Left cardiac atrium (tissue), 4 donors: ENCODE measurements around the gene ENOX1. TPM values are rescaled to one million over a fixed set of nuclear protein-coding genes. Genes with fewer than 3 reads are reported as not detected.
A peak's percentile ranks its signal among the peaks of the same experiment; 100 is the strongest.

Source experiments
- ATAC-seq, 2 donors: fragments of 200-7000 bp; cut with Tn5 transposase; one replicate each; pipeline ENCODE4 v1.9.1; 2020; ENCODE audit warnings: mild to moderate bottlenecking in 2 of 2, moderate library complexity in 2 of 2
- DNase-seq: peaks from one replicate; pipeline ENCODE4 v3.0.0-alpha.2; 2020
- intact Hi-C, 2 donors: fragments of 100-400 bp; cut with DNase I; formaldehyde crosslinking; loops; one replicate each; pipeline versions ENCODE4 v1.14.1 to v1.15.1; 2022 to 2023
- total RNA-seq, 2 donors: library from RNA; stranded (reverse); fragmentation: NEBNext Ultra II Directional; extraction: Animal tissue kit (Norgen Biotek cat#: 25700); gene quantifications; one replicate each; pipeline ENCODE4 v1.2.1, GENCODE V29; 2021
- donor health status: DM: no; HTN: yes; CAD: no.
- donor health status: DM: no; HTN: yes; CAD: no; lungs with severe emphysema.
- donor health status: DM: yes; HTN: yes; CAD: no.
- donor health status: Dilated cardiomyopathy.

The ENOX1 gene
- total RNA-seq, 2 donors from 2014 or later: 1.7 to 2.0 TPM

DNA sequence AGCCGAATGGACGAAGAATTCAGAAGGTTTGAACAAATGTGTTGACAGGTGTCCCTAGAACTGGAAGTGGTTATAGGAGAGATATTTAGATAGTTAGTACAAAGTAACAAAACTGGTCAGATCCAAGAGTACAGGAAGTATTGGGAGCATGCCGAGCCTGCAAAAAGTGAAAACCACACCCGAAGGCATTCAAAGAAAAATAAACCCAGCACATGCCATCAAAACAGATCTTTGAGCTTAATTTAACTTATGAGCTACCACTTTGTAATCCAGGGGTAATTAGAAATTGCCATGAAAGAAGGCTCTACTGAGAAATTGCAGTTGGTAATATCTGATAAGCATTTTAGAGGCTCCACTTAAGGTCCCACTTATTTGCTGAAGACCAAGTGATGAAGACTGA lies 549.2 kb downstream of the ENOX1 start:
- no peak for DNase-seq
- no peak for ATAC-seq
- intact Hi-C loops: no loop called here

DNA sequence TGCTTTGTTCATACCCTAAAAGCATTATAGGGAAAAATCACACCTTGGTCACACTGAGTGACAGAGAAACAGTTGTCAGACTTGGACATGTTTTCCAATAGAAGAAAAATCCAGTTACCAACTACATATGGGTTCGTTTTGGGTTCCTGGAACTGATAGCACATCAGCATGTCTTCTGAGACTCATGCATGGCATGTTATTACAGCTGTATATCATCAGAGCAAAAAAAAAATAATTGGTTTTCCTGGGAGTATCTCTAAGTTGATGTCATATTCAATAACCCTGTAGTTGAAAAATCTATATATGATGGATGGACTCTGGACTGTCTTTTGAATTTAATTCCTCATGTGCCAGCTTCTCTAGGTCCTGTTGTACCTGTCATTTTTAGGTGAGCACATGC lies 551.7 kb downstream of the ENOX1 start:
- DNase-seq (no peak), ATAC-seq (no peak)
- intact Hi-C loops: no loop called here

DNA sequence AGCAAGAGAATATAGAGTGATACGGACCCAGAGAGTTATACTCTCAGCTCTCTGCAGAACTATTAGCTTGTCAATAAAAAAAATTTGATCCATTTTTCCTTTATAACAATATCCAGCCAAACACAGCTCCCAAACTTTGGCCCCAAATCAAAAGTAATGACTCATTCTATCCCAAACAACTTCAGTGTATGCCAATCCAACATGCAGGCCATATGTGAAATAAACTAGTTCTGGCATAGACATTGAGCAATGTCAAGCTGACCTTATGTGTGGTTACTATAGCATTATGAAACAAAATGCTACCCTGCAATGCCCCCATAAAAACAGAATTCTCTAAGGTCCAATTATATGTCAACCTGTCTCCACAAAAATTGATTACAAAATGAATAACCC lies 553.9 kb downstream of the ENOX1 start:
- intact Hi-C loops: no loop called here
- ATAC-seq (no peak), DNase-seq (no peak)

DNA sequence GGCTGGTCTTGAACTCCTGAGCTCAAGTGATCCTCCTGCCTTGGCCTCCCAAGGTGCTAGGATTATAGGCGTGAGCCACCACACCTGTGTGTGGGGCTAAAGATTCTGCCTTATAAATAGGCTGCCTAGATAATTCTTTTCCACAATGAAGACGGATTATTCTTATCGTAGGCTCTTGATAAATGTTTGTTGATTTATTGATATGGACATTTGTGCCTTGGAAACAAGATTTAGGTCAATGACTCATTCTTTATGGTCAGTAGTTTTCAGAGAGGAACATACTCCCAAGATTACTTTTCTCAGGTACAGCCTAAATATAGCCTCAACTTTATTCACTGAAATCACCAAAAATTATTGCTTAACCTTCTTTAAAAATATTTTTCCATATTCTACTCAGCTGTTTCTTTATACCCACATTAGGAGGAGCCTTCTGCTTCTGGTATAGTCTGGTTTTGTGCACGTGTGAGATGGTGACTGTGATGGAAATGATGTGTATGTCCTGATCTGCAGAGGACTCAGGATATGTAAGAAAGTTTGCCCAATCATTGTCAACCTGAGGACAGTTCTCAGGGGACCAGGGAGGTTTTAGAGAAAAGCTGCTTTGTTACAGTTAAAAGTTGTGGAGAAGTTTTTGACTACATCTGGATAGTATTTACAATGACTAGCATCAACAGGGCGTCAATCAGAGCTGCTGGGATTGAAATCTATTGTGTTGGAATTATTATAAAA lies 554.5 kb downstream of the ENOX1 start:
- intact Hi-C loops: no loop called here
- DNase-seq (no peak), ATAC-seq (no peak)

DNA sequence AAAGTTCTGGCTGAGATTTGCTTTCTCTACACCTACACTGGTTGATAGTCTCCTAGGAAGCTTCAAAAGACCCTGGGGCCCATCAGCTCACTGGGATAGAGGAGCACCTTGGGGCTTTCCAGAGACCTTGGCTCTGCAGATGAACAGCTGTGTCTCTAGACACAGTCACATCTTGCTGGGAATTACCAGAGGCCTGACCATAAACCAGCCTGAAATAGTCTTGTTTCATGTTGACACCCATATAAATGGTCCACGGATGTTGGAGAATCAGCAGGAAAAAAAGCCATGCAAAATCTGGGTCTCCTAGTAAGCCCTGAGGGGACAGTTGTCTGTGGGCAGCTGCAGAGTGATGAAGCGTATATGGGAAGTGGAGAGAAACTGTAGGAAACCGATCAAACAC lies 555.8 kb downstream of the ENOX1 start:
- intact Hi-C loops: no loop called here
- DNase-seq: no peak

DNA sequence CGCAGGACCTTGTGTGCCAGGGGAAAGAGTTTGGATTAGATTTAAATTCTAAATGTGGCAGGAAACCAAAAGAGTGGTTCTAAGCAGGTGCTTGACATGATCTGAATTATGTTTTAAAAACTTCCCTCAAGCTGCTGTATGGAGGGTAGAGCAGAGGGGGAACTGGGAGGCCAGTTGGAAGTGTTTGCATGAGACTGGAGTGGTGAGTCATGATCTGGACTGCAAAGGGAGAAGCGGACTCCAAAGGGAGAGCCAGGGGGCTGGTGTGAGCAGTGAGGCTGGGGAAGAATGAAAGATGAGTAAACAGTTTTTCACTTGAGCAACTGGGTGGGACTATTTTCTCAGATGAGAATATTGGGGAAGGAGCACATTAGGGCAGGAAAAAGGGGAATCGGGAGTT lies 557.3 kb downstream of the ENOX1 start:
- DNase-seq (no peak), ATAC-seq (peak in 1 of 2 donors; percentile 56)
- intact Hi-C loops: no loop called here

More for the DNA sequence above, 555.8 kb downstream of the ENOX1 start:
- ATAC-seq: no peak

DNA sequence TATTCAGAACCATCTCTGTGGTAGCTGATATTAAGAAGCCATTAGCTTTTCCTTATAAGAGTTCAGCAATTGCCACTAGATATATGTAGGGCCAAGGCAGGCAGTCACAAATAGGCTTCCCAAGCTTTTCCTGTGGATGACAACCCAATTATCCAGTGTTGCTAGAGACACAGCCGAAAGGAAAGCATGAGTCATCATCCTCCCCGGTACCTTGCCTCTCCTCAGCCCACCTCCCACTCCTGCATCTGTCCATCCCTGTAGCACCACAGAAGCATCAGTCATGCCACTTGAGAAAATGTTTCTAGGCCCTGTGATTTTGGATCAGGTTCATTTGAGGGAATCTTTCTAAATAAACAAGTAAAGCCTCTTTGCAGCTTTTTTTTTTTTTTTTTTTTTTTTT lies 559.1 kb downstream of the ENOX1 start:
- DNase-seq (no peak), ATAC-seq (no peak)
- intact Hi-C loops: no loop called here

DNA sequence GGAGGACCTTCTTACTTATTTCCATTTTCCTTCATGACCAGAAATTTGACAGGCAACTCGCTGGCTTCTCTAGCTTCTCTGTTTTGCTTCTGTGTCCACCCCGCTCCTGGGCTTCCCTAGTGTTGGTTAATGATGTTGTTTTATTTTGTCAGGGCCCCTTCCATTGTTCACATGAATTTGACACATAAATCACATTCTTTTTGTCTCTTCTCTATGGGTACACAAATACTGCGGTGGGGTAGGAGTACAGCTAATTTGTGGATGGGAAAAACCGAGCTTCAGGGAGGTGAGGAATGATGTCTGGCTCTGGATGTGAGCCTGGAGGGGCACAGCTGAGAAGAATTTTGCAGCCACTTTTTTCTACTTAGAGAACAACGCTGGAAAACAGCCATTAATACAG lies 563.6 kb downstream of the ENOX1 start:
- intact Hi-C loops: no loop called here
- no peak for DNase-seq
- no peak for ATAC-seq

DNA sequence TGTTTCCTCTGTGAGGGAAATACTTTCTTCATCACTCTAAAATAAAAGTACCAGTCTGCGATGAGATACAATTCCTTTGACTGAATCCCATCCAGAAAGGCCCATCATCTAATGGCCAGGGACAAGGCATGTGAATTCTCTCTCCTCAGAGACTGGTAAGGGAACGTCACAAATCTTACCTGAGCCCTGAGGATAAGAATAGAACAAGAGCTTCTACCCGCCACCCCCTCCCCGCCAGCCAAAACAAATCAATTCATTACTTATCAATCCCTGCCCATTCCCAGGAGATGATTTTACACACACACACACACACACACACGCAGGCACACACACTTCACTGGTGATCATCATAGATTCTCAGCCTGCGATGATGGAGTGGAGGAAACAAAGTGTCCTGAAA lies 564.7 kb downstream of the ENOX1 start:
- no peak for ATAC-seq
- no peak for DNase-seq

DNA sequence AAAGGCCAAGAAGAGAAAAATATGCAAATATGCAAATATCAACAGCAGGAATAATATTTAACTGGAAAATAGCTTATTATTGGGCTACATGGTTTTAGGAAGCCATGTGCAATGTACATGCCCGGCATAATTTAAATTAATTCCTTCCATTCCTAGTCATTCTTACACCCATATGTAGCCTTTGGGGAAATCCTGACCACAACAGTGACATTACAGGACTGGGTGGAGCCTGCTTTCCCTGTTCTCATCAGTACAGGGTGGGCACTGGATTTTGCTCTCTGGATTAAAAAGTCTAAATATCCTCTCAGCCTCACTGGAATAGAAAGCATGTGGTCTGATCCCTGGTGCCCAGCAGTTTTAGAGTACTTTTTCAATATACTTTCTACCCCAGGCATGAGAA lies 565.2 kb downstream of the ENOX1 start:
- DNase-seq: no peak
- intact Hi-C loops: no loop called here
- ATAC-seq: no peak

More for the DNA sequence above, 564.7 kb downstream of the ENOX1 start:
- intact Hi-C loops: no loop called here

DNA sequence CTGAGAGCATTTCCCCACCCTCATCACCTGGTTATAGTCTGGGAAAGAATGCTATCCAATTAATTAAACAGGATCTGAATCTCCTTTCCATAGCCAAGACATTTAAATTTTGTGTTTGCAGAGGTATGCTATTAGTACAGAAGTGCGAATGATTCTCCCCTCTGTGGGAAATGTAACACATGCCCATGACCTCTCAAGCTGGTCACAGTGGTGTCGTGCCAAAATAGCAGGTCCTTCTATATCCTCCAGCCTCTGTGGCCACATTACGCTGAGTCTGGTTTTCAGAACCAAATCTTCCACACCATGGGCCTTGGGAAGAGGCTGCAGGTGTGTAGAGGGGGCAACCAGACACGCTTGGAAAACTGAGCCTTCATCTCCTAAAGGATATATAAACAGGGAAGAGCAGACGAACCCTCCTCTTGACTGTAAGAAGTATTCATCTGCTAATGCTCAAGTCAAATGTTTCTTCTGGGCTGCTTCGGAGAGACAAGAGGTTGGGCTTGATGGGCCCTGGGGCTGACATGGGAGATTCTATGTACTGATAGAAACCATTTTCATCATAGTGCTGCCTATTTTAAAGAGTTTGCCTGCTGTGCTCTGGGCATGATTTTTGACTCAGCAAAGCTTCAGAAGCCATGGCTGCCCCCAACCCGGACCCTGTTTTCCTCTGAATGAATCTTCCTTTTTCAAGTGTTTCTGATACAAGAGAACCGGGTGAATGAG lies 565.7 kb downstream of the ENOX1 start:
- ATAC-seq: no peak
- intact Hi-C loops: no loop called here
- DNase-seq: no peak

DNA sequence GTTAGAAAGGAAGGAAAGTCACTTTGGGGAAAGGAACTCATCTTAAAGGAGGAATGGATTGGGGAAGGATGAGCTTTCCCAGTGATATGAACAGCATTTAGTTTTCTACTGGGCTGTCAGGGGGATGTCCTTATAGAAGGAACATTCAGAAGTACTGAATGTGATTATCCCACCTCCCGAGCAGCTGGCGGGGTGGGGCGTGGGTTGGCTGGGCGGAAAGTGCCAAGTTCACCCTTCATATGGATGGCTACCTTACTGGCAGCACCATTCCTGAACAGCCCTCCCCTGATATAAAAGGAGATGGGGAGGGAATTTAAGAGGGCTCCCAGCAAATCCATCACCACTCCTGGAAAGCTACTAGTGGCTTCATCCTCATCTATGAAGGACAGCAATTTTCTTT lies 572.6 kb downstream of the ENOX1 start:
- intact Hi-C loops: no loop called here
- ATAC-seq: no peak
- DNase-seq: no peak

DNA sequence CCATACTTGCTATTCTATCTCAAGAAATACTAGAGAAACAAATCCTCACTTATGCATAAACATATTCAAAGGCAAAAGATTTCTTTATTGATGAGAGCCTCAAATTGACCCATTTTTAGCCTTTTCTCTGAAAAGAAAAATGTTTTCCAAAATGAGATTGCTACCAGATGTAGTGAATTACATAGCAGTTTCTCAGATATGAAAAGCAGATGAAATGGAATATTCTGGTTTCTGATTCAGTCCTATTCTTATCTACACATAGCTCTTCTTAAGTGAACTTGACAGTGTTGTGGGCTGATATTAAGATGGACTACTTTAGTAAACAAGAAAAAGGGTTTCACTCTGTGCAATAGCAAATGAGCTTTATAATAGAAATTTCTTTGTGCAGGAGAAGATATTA lies 579.9 kb downstream of the ENOX1 start:
- DNase-seq (no peak), ATAC-seq (no peak)
- intact Hi-C loops: no loop called here

DNA sequence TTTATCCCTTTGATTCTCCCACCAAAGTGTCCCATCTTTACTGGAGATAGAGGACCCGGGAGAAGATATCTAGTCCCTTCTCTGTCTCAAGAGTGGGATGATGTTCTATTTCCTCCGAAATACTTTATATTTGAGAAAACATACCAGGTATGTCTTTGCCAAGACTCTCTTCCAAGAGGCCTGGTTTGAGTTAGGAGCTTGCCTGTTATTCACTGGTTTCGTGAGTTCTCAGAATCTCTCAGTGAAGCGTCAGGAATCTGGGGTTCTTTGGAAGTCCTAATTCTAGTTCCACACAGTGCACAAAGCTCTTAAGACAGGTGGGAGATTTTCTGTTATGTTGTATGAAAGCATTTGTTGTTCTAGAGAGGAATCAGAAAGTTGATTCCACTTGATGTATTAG lies 581.4 kb downstream of the ENOX1 start:
- intact Hi-C loops: no loop called here
- ATAC-seq: no peak
- no peak for DNase-seq

DNA sequence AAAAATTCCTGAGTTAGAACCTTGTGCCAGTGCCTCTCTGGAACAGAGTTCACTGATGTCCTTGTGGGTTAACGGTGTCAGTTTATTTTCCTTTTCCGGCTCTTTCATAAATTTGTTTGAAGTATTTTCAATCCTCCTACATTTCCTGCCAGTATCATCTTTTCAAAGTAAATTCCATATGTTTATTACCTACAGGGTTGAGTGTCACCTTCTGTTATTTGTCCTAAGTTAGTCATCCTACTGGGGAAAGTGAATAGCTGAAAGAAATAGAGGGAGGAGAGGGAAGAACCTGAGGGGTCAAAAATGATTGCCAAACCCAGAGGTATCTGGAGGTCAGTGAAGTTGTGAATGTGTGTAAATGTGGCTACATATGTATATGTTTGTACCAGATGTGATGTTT lies 582.2 kb downstream of the ENOX1 start:
- intact Hi-C loops: no loop called here
- ATAC-seq: no peak
- DNase-seq: no peak

DNA sequence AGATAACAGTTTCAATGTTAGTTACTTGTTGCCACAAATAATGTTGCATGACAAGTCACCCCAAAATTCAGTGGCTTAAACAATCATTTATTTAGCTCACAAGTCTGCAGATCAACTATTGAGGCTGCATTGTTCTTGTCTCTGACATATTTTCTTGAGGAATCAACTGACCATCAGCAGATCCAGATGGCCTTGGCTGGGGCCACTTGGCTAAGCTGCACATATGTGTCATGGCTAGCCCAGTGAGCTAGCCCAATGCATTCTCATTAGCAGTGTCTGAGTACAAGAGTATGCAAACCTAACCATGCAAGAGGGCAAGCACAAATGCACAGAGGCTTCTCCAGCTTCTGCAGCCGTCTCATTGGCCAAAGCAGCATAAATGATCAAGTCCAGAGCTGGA lies 583.0 kb downstream of the ENOX1 start:
- no peak for DNase-seq
- intact Hi-C loops: no loop called here
- ATAC-seq: no peak

DNA sequence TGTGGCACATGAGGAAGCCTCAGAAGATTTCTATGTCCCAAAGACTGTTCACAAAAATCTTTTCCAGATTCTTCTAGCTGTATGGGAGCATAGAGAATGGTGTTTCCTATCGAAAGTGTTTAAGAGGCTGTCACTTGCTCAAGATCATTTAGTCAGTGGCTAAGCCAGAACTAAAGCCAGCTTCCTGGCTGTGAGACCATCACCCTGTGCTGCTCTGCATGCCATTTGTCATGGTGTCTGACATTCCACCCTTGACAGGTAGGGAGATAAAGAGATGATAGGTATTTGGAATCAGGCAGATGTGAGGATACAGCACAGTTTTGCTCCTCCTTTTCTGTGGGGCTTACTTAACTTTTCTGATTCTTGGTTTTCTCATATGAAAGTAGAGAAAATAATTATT lies 586.0 kb downstream of the ENOX1 start:
- DNase-seq (no peak), ATAC-seq (no peak)
- intact Hi-C loops: no loop called here

DNA sequence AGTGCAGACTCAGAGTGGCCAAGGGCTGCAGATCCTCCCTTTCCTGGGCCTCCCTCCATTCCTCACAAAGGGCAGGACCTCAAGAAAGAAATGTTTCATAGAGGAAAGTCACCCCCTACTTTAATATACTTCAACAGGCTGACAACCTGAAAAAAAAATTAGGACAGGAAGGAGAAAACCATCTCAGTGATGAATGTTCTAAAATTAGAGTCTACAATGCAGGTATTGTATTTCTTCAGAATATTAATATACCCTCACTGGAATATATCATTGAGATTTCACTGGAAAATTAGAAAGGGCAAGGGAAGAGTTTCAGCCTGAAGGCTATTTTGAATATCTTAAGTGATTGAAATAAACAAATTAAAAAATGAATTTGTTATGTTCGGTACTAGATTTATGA lies 586.5 kb downstream of the ENOX1 start:
- no peak for DNase-seq
- no peak for ATAC-seq
- intact Hi-C loops: no loop called here

DNA sequence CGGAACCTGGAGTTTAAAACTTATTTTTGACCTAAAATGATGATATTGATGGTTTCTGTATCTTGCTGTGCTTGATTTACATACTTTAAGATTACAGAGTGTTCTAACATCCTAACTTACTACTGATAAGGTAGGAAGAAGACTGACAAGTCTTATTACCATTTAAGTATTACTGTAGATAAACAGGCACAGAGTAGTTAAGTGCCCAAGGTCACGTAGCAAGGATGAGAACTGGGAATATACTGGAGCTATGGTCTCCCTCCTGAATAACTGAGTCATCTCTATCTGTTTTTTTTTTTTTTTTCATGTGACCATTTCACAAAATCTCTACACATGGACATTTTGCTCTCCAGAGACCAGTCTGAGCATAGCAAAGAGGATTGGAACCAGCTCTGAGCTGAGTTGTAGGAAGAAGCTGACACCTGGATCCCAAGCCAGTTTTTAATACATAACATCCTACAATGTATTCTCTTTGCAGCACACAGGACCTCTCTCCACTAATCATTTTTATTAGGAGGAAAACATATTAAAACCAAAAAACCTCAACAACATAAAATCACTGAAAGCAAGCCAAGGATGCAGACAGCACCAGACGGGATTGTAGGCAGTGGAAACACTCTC lies 589.9 kb downstream of the ENOX1 start:
- peak in 1 of 2 donors; percentile 54 for ATAC-seq
- intact Hi-C loops: no loop called here

DNA sequence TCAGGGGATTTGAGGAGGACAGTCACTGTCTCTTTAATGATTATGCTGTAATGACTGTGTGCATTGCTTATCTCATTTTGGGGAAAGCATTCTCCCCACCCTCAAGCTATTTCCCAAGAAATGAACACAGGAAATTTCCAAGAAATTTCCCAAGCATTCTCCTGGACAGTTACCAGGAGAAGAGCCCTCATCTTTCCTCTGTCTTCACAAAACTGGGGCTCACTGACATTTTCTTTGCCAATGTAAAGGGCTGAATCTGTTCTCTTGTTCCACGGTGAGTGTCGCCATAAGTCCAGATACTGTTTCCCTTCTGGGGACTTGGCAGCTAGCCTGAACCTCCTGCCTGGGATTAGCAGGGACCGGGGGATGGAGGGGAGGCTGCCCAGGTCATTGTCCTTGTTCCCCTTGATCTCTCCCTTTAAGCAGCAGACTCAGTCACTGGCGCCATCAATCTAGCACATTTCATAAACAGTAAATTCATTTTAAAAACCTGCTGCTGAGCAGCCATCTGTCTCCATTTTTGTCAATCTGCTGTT lies 590.6 kb downstream of the ENOX1 start:
- DNase-seq (peak; percentile 67), ATAC-seq (peak; percentile 63 to 72)
- intact Hi-C loops: no loop called here

More for the DNA sequence above, 589.9 kb downstream of the ENOX1 start:
- DNase-seq: no peak
